ENCODE measurements around the gene CD300A.

DNA sequence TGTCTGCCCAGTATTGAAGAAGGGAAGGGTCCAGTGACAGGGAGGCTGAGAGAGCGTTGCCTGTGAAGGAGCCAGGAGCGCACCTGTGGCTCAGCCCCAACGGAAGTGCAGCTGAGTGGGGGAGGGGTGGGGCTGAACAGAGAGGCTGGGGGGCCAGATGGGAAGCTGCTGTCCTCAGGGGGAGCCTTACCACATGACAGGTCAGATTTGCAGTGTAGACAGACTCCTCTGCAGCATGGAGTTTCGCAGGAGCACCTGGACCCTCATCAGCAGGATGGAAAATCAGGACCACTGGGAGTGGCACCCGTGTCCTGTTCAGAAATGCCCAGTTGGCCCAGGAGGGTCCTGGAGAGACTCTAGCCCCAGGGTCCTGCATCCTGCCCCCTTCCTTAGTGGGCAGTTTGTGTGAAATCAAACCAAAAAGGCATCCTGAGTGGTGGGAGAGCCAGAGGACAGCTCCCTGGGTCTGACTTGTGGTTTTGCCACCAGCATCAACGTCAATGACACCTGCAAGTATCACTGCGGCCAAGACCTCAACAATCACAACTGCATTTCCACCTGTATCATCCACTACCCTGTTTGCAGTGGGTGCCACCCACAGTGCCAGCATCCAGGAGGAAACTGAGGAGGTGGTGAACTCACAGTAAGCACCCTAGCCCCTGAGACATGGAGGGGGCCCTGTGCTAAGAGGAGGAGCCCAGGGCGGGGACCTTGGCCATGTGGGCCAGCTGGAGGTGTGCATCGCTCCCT lies 7.8 kb downstream of the CD300A start:
- TF ChIP-seq ZFX (IDR thresholded peaks at IDR 0.05), result no peak
- TF ChIP-seq, protein P1, sequence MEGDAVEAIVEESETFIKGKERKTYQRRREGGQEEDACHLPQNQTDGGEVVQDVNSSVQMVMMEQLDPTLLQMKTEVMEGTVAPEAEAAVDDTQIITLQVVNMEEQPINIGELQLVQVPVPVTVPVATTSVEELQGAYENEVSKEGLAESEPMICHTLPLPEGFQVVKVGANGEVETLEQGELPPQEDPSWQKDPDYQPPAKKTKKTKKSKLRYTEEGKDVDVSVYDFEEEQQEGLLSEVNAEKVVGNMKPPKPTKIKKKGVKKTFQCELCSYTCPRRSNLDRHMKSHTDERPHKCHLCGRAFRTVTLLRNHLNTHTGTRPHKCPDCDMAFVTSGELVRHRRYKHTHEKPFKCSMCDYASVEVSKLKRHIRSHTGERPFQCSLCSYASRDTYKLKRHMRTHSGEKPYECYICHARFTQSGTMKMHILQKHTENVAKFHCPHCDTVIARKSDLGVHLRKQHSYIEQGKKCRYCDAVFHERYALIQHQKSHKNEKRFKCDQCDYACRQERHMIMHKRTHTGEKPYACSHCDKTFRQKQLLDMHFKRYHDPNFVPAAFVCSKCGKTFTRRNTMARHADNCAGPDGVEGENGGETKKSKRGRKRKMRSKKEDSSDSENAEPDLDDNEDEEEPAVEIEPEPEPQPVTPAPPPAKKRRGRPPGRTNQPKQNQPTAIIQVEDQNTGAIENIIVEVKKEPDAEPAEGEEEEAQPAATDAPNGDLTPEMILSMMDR (IDR thresholded peaks at IDR 0.05 in 2 of 3, conservative IDR thresholded peaks at IDR 0.05 in 1 of 3; ENCODE audit: borderline replicate concordance in 1 of 3, insufficient read depth in 1 of 3, low read depth in 2 of 3, low read length in 2 of 3), result no peak
- TF ChIP-seq ZNF274 (IDR thresholded peaks at IDR 0.05; ENCODE audit: low read depth, low read length), result no peak
- TF ChIP-seq YY1 (IDR thresholded peaks at IDR 0.05; ENCODE audit: extremely low read depth, insufficient replicate concordance, low read depth, low read length), result no peak
- TF ChIP-seq, protein P2, sequence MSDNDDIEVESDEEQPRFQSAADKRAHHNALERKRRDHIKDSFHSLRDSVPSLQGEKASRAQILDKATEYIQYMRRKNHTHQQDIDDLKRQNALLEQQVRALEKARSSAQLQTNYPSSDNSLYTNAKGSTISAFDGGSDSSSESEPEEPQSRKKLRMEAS (IDR thresholded peaks at IDR 0.05), result no peak
- no peak for TF ChIP-seq EZH2 (IDR thresholded peaks at IDR 0.05)
- TF ChIP-seq FOSL1 (IDR thresholded peaks at IDR 0.05; ENCODE audit: low read depth), result no peak
- no peak for TF ChIP-seq POLR2A (IDR thresholded peaks at IDR 0.05; ENCODE audit: borderline replicate concordance, extremely low read depth, insufficient read depth, insufficient read length)
